NCI-H2029 treated with DMSO at 0.1 percent for 48 hours (cell line): ENCODE results near the gene ANXA6.
"Not testable (repeated sequence)": the region's sequence is repeated elsewhere in the genome, so short reads cannot be mapped to it uniquely, and the experiment has no call there.

Experiments
- DNase-seq: peaks from one replicate; lab custom pipeline; 2025; lab: John Stamatoyannopoulos, UW

ANXA6 gene

DNA sequence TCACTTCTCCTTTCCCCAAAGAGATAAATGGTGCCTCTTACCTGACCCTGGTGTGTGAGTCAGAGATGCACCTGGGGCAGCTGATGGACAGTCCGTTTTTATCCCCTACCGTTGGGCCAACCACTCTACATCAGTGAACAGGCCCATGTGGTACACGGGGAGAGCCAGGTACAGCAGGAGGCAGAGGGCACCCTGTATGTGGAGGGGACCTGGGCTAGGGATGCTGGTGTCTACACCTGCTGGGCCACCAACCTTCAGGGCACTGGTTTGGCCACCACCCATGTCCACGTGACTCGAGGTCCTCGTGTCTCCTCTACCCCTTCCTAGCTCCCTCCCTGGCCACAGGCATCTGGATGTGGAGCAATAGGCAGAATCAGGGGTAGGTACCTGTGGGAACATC, 22.7 kb upstream of the ANXA6 start:
- no peak for DNase-seq

- no peak for DNase-seq
Observed at GRCh38 chr5:151179489-151179840, 21.9 kb upstream of the ANXA6 start.

- DNase-seq = no peak
Observed at GRCh38 chr5:151178777-151179488, 21.4 kb upstream of the ANXA6 start.

DNA sequence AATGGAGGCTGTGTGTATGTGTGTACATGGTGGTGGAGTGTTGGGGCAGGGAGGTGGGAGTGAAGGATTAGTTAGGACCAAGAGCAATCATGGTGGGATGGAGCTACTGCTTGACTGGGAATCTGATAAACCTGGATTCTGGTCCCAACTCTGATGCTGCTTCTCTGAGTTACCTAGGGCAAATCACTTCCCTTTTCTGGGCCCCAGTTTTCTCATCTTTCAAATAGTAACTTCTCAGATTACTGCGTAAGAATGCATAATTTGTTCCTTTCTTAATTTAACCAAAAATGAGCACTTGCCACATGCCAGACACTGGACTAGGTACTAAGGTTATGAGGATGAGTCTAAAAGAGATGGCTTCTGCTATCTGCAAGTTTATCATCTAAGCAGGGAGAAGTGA, 20.8 kb upstream of the ANXA6 start:
- no peak for DNase-seq

DNA sequence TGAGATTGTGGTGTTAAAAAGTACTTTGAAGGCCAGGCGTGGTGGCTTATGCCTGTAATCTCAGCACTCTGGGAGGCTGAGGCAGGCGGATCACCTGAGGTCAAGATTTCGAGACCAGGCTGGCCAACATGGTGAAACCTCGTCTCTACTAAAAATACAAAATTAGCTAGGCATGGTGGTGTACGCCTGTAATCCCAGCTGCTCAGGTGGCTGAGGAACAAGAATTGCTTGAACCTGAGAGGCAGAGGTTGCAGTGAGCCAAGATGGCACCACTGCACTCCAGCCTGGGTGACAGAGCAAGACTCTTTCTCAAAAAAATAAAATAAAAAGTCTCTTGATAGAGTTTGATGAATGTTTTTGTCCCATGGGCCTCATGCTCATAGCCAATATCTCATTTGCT, 18.7 kb upstream of the ANXA6 start:
- DNase-seq = not testable (repeated sequence)

DNA sequence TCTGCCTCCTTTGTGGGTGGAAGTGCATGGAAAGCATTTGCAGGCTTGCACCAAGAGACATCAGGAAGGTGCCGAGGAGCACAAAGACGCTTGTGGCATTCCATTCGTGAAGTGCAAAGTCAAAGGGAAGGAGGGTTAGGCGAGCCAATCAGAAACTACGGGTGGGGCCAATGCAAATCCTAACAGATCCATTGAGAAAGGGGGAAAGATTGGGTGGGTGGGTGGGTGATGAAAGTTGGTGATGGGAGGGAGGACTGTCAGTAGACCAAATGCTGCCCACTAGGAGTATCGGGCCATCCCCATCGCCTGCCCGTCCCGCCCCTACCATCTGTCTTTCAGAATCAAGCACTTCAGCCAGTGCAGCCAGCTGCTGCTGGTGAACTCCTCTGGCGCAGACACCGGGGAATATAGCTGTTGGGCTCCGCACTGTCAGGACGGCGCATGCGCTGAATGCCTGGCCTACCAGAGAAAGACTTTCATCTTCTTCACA, 17.1 kb upstream of the ANXA6 start:
- DNase-seq = no peak

GRCh38 chr5:151173711-151174611, 16.4 kb upstream of the ANXA6 start:
- DNase-seq = no peak

GRCh38 chr5:151171529-151171928, 13.9 kb upstream of the ANXA6 start:
- no peak for DNase-seq

GRCh38 chr5:151168602-151169344, 11.2 kb upstream of the ANXA6 start:
- no peak for DNase-seq

DNA sequence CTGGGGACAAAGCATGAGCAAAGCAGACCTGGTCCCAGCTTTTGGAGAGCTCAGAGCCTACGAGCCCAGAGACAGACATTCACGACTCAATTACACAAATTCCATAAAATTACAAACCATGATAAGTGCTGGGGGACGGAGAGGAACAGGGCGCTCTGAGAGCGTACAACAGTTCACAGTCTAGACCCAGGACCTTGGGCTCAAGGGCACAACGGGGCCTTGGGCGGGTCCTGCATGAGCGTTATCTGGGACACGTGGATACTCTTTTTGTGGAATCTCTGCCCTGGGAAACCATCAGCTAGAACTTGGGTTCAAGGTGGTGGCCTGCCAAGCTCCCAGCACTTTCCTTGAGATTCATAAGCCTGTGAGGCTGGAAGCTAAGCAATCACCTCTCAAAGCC, 9.4 kb upstream of the ANXA6 start:
- no peak for DNase-seq

DNA sequence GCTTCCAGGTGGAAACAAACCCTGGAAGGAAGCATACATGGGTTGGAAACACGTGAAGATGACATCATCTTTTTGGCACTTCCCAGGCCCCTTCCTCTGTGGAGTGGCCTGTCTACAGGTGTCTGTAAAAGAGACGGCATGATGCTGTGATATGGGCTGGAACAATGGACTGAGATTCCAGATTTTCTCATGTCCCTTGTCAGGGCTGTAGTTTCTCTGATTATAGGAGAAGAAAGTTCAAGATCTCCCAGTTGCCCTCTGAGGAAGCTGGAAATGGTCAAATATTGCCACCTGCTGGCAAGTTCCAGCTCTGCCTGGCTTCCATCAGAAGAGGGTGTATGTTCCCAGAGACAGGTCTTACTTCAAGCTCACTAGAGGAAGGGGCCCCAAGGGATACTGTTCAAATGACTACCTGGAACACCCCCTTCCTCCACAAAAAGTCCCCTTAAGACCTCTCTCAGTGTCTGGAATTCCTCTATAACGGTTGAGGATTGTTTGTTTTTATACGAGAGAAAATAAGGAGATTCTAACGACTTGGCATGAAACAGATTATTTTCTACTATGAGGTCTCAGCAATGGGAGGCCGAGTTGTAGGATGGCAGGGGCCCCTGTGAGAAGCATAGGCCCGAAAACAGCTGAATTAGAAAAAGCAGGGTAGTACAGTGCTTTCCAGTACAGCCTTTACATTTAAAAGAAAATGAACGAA, 7.3 kb upstream of the ANXA6 start:
- peak; percentile 27 for DNase-seq

DNA sequence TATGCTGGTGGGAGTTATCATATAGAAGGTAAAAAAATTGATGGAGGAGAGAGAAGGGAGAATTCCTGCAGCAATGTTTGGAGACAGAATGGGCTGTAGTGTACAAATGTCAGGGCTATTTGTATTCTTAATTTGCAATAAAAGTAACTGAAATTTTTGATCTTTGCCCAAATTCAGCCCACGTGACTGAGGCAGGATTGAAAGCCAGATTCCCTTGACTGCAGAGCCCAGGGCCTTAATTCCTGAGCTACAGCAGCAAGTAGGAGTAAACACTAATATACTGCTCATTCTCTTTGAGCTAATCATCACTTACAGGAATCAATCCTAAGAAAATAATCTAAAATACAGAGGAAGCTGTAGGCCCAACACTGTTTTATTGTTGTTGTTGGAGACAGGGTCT, 5.2 kb upstream of the ANXA6 start:
- no peak for DNase-seq

- DNase-seq = no peak
Observed at GRCh38 chr5:151159649-151160373, 2.2 kb upstream of the ANXA6 start.

DNA sequence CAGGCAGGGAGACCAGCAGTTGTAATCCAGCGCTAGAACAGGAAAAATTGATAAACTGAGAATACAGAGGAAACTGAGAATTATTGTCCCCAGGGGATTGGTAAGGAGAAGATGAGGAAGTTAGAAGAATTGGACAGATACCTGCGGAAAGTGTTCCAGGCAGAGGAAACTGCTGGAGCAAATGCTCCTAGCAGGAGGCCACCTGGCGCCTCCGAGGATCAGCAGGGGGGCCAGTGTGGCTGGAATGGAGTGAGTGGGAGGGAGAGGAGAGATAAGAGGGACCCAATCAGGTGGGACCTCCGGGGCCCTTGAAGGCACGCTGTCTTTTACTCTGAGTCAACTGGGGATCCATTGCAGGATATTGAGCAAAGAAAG, 695 bp upstream of the ANXA6 start:
- no peak for DNase-seq

DNA sequence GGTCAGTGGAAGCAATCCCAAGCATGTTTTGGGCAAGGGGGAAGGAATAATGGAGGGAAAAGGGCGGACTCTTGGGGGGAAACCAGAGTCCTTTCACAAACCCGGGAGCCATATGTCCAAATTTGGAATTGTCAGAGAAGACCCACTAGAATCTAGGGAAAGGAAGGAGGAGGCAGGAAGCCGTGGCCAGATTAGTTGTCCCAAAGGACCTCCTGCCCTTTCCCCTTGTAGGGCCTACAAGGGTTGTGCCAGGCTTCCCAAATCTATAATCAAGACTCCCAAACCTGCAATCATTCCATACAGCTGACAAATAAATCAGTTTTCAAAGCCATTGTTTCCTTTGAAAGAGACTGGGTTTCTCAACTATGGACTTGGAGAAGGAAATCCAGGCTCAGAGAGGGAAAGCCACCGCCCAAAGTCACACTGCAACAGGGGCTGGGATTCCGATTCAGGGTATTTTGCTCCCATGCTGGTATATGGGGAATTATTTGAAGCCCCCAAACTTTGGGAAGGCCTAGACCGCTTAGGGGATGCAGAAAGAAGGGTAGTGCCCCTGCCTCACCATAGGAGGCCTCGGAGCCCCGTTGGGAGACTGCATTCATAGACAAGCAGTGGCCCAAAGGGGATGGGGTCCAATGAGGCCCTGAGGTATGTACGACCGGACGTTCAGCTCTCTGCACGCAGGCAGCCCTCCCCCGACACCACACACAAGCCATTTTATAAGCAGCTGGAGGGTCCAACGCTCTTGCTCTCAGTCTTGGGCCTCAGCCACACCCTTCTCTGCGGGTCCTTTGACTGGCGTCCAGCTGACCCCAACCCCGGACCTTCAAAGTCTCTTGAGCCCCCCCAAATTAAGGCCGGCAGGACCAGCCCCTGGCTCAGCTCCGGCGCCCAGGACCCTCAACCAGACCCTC, 815 bp downstream of the ANXA6 start:
- DNase-seq = no peak

DNA sequence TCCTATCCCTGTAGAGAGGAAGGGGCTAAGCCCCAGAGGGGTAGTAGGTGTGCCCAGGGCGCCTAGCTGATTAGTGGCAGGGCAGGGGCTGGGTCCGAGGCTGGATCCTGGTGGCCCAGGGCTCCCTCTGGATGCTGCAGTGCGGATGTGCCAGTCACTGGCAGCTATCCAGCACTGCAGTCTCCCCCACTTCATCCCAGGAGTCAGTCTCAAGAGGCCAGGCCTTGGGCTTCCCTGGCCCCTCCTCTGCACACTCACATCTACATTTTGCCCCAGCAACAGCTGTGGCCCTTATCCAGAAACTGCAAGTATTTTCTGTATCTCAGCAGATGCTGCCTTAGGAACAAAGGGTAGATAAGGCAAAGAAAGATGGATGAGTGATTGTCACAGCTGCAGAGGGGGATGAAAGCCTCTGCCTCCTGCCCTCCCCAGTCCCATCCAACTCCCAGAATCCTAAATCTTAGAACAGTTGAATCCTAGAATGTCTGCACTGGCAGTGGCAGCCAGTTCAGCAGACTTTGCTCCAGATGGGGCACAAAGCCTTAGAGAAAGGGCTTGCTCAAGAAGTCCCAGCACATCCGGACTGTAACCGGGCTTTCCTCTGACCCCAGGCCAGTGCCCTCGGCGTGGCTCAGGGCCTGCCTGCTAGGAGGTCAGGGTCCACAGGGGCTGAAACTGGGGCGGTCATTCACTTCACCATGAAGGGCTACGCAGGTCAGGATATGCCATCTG, 1.6 kb downstream of the ANXA6 start:
- DNase-seq = no peak

DNA sequence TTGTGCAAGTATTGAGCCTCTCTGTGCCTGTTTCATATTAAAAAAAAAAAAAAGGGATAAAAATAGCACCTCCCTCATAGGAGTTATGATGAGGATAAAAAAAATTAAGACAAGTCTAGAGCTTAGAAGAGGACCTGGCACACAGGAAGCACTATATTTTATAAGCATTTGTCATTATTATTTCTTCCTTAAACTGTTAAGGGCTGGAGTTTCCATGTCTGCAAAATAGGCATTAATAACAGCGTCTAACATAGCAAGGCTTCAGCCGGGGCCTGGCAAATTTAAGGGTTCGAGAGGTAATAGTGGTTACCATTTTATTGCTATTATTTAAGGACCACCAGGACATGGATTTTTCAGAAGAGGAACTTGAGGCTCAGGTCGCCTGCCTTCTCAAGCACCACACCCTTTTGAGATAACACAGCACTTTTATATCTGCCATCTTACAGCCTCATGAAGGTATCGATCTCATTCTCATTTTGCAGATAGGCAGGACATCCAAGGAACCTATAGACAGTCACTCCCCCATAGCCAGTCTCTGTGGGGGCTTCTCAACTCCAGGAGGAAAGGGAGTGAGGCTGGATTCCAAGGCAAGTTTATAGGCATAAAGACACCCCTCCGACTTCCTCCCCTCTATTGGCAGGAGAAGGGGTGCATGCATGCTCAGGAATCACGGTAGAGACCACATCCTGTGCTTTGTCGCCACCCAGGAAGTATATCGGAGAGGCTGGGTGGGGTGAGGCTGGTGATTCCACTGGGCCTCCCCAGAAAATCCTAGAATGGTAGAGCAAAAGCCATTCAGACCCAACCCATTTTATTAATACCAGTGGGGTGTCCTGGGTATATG, 2.4 kb downstream of the ANXA6 start:
- DNase-seq = no peak

DNA sequence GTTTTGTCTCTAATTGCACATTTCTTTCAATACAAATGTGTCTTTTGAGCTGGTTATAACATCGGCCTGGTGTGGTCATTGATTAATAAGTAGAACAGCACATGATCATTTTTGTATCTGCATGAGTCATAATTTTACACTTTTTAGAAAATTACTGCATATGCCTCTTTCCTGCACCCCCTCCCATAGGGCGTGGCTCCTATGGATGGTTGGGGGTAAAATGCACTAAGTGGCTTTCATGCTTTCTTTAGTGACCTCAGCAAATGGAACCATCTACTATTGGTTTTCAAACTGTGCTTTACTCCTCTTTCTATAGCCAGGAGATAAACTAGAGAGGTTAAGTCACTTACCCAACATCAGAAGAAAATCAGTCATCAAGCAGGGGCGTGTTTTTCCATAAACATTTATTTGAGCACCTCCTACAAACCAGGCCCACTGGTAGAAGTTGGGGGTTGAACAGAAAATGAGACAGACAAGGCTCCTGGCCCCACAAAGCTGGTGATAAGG, 3.8 kb downstream of the ANXA6 start:
- no peak for DNase-seq
